GM12878 (cell line): ENCODE results near the gene DKK3. TPM values are rescaled to one million over a fixed set of nuclear protein-coding genes. Genes with fewer than 3 reads are reported as not detected.

ENCODE experiments used
- CREM ChIP-seq: IDR thresholded peaks from 2 replicates; pipeline ENCODE4 v1.6.1; 2014; ENCODE audit warnings: antibody characterized with exemption, low read depth
- CTCF ChIP-seq, 3 experiments: IDR thresholded peaks in 2 of 3; conservative IDR thresholded peaks in 1 of 3; 2 replicates each; pipeline ENCODE4 v1.5.1; 2011; ENCODE audit warnings: low read depth in 3 of 3, low read length in 3 of 3, mild to moderate bottlenecking in 3 of 3, control low read depth in 2 of 3, moderate library complexity in 2 of 3, inconsistent platforms in 1 of 3, mixed read lengths in 1 of 3; ENCODE audit not compliant: control insufficient read depth in 2 of 3, insufficient read depth in 1 of 3; ENCODE audit errors: extremely low read depth in 1 of 3
- DPF2 ChIP-seq: fragments of 450-650 bp; IDR thresholded peaks from 2 replicates; pipeline ENCODE4 v1.6.1; 2017; ENCODE audit warnings: mild to moderate bottlenecking
- IRF5 ChIP-seq: fragments of 450-650 bp; IDR thresholded peaks from 2 replicates; pipeline ENCODE4 v1.6.1; 2017; ENCODE audit warnings: borderline replicate concordance
- JUND ChIP-seq: IDR thresholded peaks from 2 replicates; pipeline ENCODE4 v1.6.1; 2012; ENCODE audit warnings: low read depth, mild to moderate bottlenecking, low read length, improper control_type of control experiment, moderate library complexity
- KDM1A ChIP-seq: fragments of 200-600 bp; sonication (generic); IDR thresholded peaks from 2 replicates; pipeline ENCODE4 v1.6.1; 2016; ENCODE audit warnings: borderline replicate concordance
- MTA2 ChIP-seq: fragments of 450-650 bp; IDR thresholded peaks from 2 replicates; pipeline ENCODE4 v1.6.1; 2016; ENCODE audit warnings: low read depth, mild to moderate bottlenecking, moderate library complexity
- NFYA ChIP-seq: IDR thresholded peaks from 2 replicates; pipeline ENCODE4 v1.6.1; 2011; ENCODE audit warnings: low read depth, mild to moderate bottlenecking, low read length, improper control_type of control experiment, borderline replicate concordance
- PAX5 ChIP-seq: IDR thresholded peaks from 2 replicates; pipeline ENCODE4 v1.6.1; 2011; ENCODE audit warnings: low read depth, low read length, borderline replicate concordance
- POLR2AphosphoS2 ChIP-seq: IDR thresholded peaks from 2 replicates; pipeline ENCODE4 v1.6.1; 2011; ENCODE audit warnings: low read depth, mild to moderate bottlenecking, low read length, improper control_type of control experiment, moderate library complexity
- RAD21 ChIP-seq: IDR thresholded peaks from 2 replicates; pipeline ENCODE4 v1.6.1; 2011; ENCODE audit warnings: mild to moderate bottlenecking, low read depth, low read length, moderate library complexity; ENCODE audit not compliant: insufficient read depth
- RBBP5 ChIP-seq: fragments of 200-600 bp; sonication (generic); conservative IDR thresholded peaks from 2 replicates; pipeline ENCODE4 v1.6.1; 2016
- SIX5 ChIP-seq: IDR thresholded peaks from 2 replicates; pipeline ENCODE4 v1.6.1; 2011; ENCODE audit warnings: mild to moderate bottlenecking, low read depth, low read length, moderate library complexity; ENCODE audit not compliant: severe bottlenecking
- SMAD1 ChIP-seq: fragments of 450-650 bp; IDR thresholded peaks from 2 replicates; pipeline ENCODE4 v1.6.1; 2018; ENCODE audit warnings: mild to moderate bottlenecking, low read depth; ENCODE audit not compliant: partially characterized antibody
- SMC3 ChIP-seq: IDR thresholded peaks from 2 replicates; pipeline ENCODE4 v1.6.1; 2011; ENCODE audit warnings: low read length, improper control_type of control experiment, borderline replicate concordance
- SREBF1 ChIP-seq: IDR thresholded peaks from 2 replicates; pipeline ENCODE4 v1.6.1; 2012; ENCODE audit warnings: mild to moderate bottlenecking, low read length
- STAT1 ChIP-seq: fragments of 450-650 bp; conservative IDR thresholded peaks from 2 replicates; pipeline ENCODE4 v1.6.1; 2014; ENCODE audit warnings: antibody characterized with exemption, mild to moderate bottlenecking
- SUPT20H ChIP-seq: IDR thresholded peaks from 2 replicates; pipeline ENCODE4 v1.6.1; 2011; ENCODE audit warnings: low read depth, mild to moderate bottlenecking, low read length, moderate library complexity, borderline replicate concordance; ENCODE audit not compliant: control insufficient read depth
- USF1 ChIP-seq: IDR thresholded peaks from 2 replicates; pipeline ENCODE4 v1.6.1; 2011; ENCODE audit warnings: borderline replicate concordance, low read depth, mild to moderate bottlenecking, moderate library complexity, mixed read lengths, low read length; ENCODE audit not compliant: insufficient read depth; ENCODE audit errors: extremely low read length
- ZBED1 ChIP-seq: IDR thresholded peaks from 2 replicates; pipeline ENCODE4 v1.6.1; 2016; ENCODE audit warnings: borderline replicate concordance
- ZNF24 ChIP-seq: fragments of 450-650 bp; IDR thresholded peaks from 2 replicates; pipeline ENCODE4 v1.6.1; 2017; ENCODE audit warnings: antibody characterized with exemption, mild to moderate bottlenecking
- ZNF687 ChIP-seq: fragments of 450-650 bp; IDR thresholded peaks from 2 replicates; pipeline ENCODE4 v1.6.1; 2017; ENCODE audit warnings: mild to moderate bottlenecking, moderate library complexity
- ZSCAN29 ChIP-seq: fragments of 450-650 bp; IDR thresholded peaks from 2 replicates; pipeline ENCODE4 v1.6.1; 2017; ENCODE audit warnings: mild to moderate bottlenecking, moderate library complexity
- polyA plus RNA-seq, 11 experiments: library from polyadenylated mRNA; depleted of rRNA in 4 of 11; unstranded in 6 of 11; stranded (reverse) in 5 of 11; fragments of >200 nt; fragmentation: Nextera tagmentation in 4 of 11; fragmentation: Illumina TruSeq in 1 of 11; extraction: Ambion mirVana in 4 of 11; extraction: Trizol in 1 of 11; gene quantifications; 1 replicate in 1 of 11; 2 replicates in 10 of 11; pipeline versions ENCODE4 v1.2.1 to v1.2.3, GENCODE V29; 2011 to 2016; ENCODE audit warnings: inconsistent platforms in 2 of 11, missing spikeins in 2 of 11, low read depth in 1 of 11
- total RNA-seq, 4 experiments: library from RNA; depleted of rRNA in 3 of 4; stranded (reverse); fragments of >200 nt in 3 of 4; fragmentation: Illumina TruSeq in 1 of 4; extraction: Trizol in 1 of 4; gene quantifications; 2 replicates each; pipeline versions ENCODE4 v1.2.1 to v1.2.3, GENCODE V29; 2013 to 2021

Gene DKK3
- total and polyA plus RNA-seq, 10 of the 15 experiments (the other 5 are each of a cell fraction or from before 2014, with no cell fraction given): 0.07 to 0.16 (median 0.15) TPM; not detected in 7

GRCh38 chr11:11931461-11932055, 76.9 kb downstream of the DKK3 start (continued):
- no peak for TF ChIP-seq SUPT20H
- TF ChIP-seq ZNF24: no peak
- no peak for TF ChIP-seq KDM1A
- no peak for TF ChIP-seq NFYA
- no peak for TF ChIP-seq POLR2AphosphoS2
- TF ChIP-seq RBBP5: no peak
- TF ChIP-seq JUND: no peak
- no peak for TF ChIP-seq MTA2
- TF ChIP-seq ZBED1: no peak
- no peak for TF ChIP-seq SIX5
- no peak for TF ChIP-seq STAT1
- no peak for TF ChIP-seq PAX5
- TF ChIP-seq SREBF1: no peak
- peak; percentile 20 for TF ChIP-seq USF1
- no peak for TF ChIP-seq ZNF687
- TF ChIP-seq DPF2: no peak
- no peak for TF ChIP-seq ZSCAN29
- TF ChIP-seq SMAD1: no peak
- TF ChIP-seq SMC3: no peak; the same call in 1 of the 2 replicates
- no peak for TF ChIP-seq IRF5
- peak; percentile 30 to 54 (median 39); a peak in 5 of 6 replicates for TF ChIP-seq CTCF (IDR thresholded peaks at IDR 0.05 in 2 of 3, conservative IDR thresholded peaks at IDR 0.05 in 1 of 3; ENCODE audit: control insufficient read depth in 2 of 3, extremely low read depth in 1 of 3, insufficient read depth in 1 of 3, low read depth in 3 of 3, low read length in 3 of 3)
- peak; percentile 21; the same call in 1 of the 2 replicates for TF ChIP-seq RAD21
- TF ChIP-seq CREM: no peak
